Activated CD8-positive, alpha-beta T cell treated with anti-CD3 and anti-CD28 coated beads, Interleukin-2, amount 10 ng/mL, durations not matched to agents 7 days and 5 days (primary cell): ENCODE measurements around the gene DIAPH3. TPM values are rescaled to one million over a fixed set of nuclear protein-coding genes. Genes with fewer than 3 reads are reported as not detected.

ENCODE experiments used
- ATAC-seq: fragments of 150-1000 bp; cut with Tn5 transposase; one replicate; pipeline ENCODE4 v1.10.0; 2021; ENCODE audit warnings: moderate library complexity
- CTCF ChIA-PET: fragments of 350-600 bp; sonication (Branson Sonifier 250); formaldehyde crosslinking; loops from one replicate; lab custom pipeline; 2021; ENCODE audit warnings: antibody characterized with exemption; lab: Charles Lee
- POLR2A ChIA-PET: fragments of 350-600 bp; sonication (Branson Sonifier 250); formaldehyde crosslinking; loops from one replicate; lab custom pipeline; 2021; ENCODE audit warnings: antibody characterized with exemption; lab: Charles Lee
- DNase-seq: peaks from one replicate; pipeline ENCODE4 v3.0.0-alpha.2; 2020
- H3K27ac Mint-ChIP-seq: one replicate; pipeline ENCODE4 v1.8.0; 2021; ENCODE audit warnings: mild to moderate bottlenecking, mixed read lengths
- H3K27me3 Mint-ChIP-seq: one replicate; pipeline ENCODE4 v1.8.0; 2021; ENCODE audit warnings: low read depth, mixed read lengths
- H3K36me3 Mint-ChIP-seq: one replicate; pipeline ENCODE4 v1.8.0; 2021; ENCODE audit warnings: low read depth, mixed read lengths
- H3K4me1 Mint-ChIP-seq: one replicate; pipeline ENCODE4 v1.8.0; 2021; ENCODE audit warnings: low read depth, mixed read lengths
- H3K4me3 Mint-ChIP-seq: one replicate; pipeline ENCODE4 v1.8.0; 2021; ENCODE audit warnings: mild to moderate bottlenecking, mixed read lengths
- H3K9me3 Mint-ChIP-seq: one replicate; pipeline ENCODE4 v1.8.0; 2022; ENCODE audit warnings: mixed read lengths; ENCODE audit not compliant: insufficient read depth
- total RNA-seq, 2 experiments: library from RNA; stranded (reverse); gene quantifications; one replicate each; pipeline ENCODE4 v1.2.3, GENCODE V29; 2021

DIAPH3 gene
- total RNA-seq, 2 experiments from 2014 or later = 25.9 to 26.8 TPM

GRCh38 chr13:59681636-59682311, 482.0 kb downstream of the DIAPH3 start:
- ATAC-seq = no peak
- POLR2A ChIA-PET = no interaction called here
- no peaks in the 10 kb centered on the region for H3K27me3 Mint-ChIP-seq

GRCh38 chr13:59680429-59681024, 483.2 kb downstream of the DIAPH3 start:
- Mint-ChIP-seq H3K27ac (no peak overlapping the region), H3K36me3 (no peaks in the 10 kb centered on the region), H3K4me3 (no peak overlapping the region), H3K4me1 (no peaks in the 10 kb centered on the region), H3K27me3 (no peaks in the 10 kb centered on the region), H3K9me3 (no peaks in the 10 kb centered on the region)
- ChIA-PET CTCF (interaction anchor here (1.0 to 6.0 kb wide), 10 partner anchors 11 to 750 kb away, joined by 3 to 51 read pairs (median 4); no protein-coding TSS in a partner anchor), POLR2A (no interaction called here)
- ATAC-seq (no peak), DNase-seq (no peak)

More at GRCh38 chr13:59681636-59682311, 482.0 kb downstream of the DIAPH3 start:
- Mint-ChIP-seq H3K4me1 (no peaks in the 10 kb centered on the region), H3K36me3 (no peaks in the 10 kb centered on the region), H3K9me3 (no peaks in the 10 kb centered on the region), H3K4me3 (no peak overlapping the region), H3K27ac (no peak overlapping the region)
- CTCF ChIA-PET = interaction anchor here (0.7 to 6.0 kb wide), 9 partner anchors 10 to 749 kb away, joined by 3 to 51 read pairs (median 4); no protein-coding TSS in a partner anchor
- no peak for DNase-seq

- Mint-ChIP-seq H3K4me3 (no peak overlapping the region), H3K4me1 (no peaks in the 10 kb centered on the region), H3K36me3 (no peaks in the 10 kb centered on the region), H3K27ac (no peak overlapping the region), H3K9me3 (no peaks in the 10 kb centered on the region), H3K27me3 (no peaks in the 10 kb centered on the region)
- ATAC-seq (no peak), DNase-seq (no peak)
- CTCF ChIA-PET = interaction anchor here (0.8 to 6.0 kb wide), 8 partner anchors 11 to 751 kb away, joined by 3 to 51 read pairs (median 4); no protein-coding TSS in a partner anchor
- POLR2A ChIA-PET = no interaction called here
Measured at GRCh38 chr13:59679254-59679653, 484.5 kb downstream of the DIAPH3 start.

GRCh38 chr13:59677966-59678814, 485.5 kb downstream of the DIAPH3 start:
- no peaks in the 10 kb centered on the region for H3K9me3 Mint-ChIP-seq
- DNase-seq (peak; percentile 25), ATAC-seq (peak; percentile 72)
- no peak overlapping the region for H3K4me3 Mint-ChIP-seq
- H3K4me1 Mint-ChIP-seq = peaks cover under 1% of the 10 kb centered on the region
- H3K36me3 Mint-ChIP-seq = no peaks in the 10 kb centered on the region
- CTCF ChIA-PET = interaction anchor here (0.6 to 6.0 kb wide), 6 partner anchors 9 to 287 kb away, joined by 3 to 51 read pairs (median 4); no protein-coding TSS in a partner anchor
- POLR2A ChIA-PET = no interaction called here
- no peak overlapping the region for H3K27ac Mint-ChIP-seq
- H3K27me3 Mint-ChIP-seq = no peaks in the 10 kb centered on the region

- peaks cover 2% of the 10 kb centered on the region for H3K4me1 Mint-ChIP-seq
- no peaks in the 10 kb centered on the region for H3K27me3 Mint-ChIP-seq
- H3K4me3 Mint-ChIP-seq = no peak overlapping the region
- ATAC-seq (no peak), DNase-seq (no peak)
- H3K9me3 Mint-ChIP-seq = no peaks in the 10 kb centered on the region
- H3K27ac Mint-ChIP-seq = no peak overlapping the region
- ChIA-PET CTCF (interaction anchor here (0.6 to 6.0 kb wide), 5 partner anchors 8 to 286 kb away, joined by 3 to 51 read pairs (median 4); no protein-coding TSS in a partner anchor), POLR2A (no interaction called here)
- no peaks in the 10 kb centered on the region for H3K36me3 Mint-ChIP-seq
Measured at GRCh38 chr13:59677430-59677829, 486.3 kb downstream of the DIAPH3 start.

- Mint-ChIP-seq H3K27me3 (no peaks in the 10 kb centered on the region), H3K4me1 (peaks cover 6% of the 10 kb centered on the region), H3K36me3 (no peaks in the 10 kb centered on the region), H3K27ac (no peak overlapping the region), H3K4me3 (no peak overlapping the region), H3K9me3 (no peaks in the 10 kb centered on the region)
- POLR2A ChIA-PET = interaction anchor here (1.1 kb wide), 1 partner anchor 9 kb away, joined by 4 read pairs; no protein-coding TSS in a partner anchor
- CTCF ChIA-PET = no interaction called here
- DNase-seq = no peak
- no peak for ATAC-seq
Measured at GRCh38 chr13:59674616-59675015, 489.1 kb downstream of the DIAPH3 start.

GRCh38 chr13:59673286-59673685, 490.4 kb downstream of the DIAPH3 start:
- H3K27ac Mint-ChIP-seq = no peak overlapping the region
- ChIA-PET CTCF (no interaction called here), POLR2A (no interaction called here)
- no peaks in the 10 kb centered on the region for H3K9me3 Mint-ChIP-seq
- DNase-seq (no peak), ATAC-seq (no peak)
- H3K4me1 Mint-ChIP-seq = peaks cover 6% of the 10 kb centered on the region
- no peaks in the 10 kb centered on the region for H3K36me3 Mint-ChIP-seq
- no peak overlapping the region for H3K4me3 Mint-ChIP-seq
- no peaks in the 10 kb centered on the region for H3K27me3 Mint-ChIP-seq

GRCh38 chr13:59672445-59672844, 491.3 kb downstream of the DIAPH3 start:
- Mint-ChIP-seq H3K4me3 (no peak overlapping the region), H3K4me1 (peaks cover 6% of the 10 kb centered on the region), H3K9me3 (no peaks in the 10 kb centered on the region), H3K27me3 (no peaks in the 10 kb centered on the region), H3K36me3 (no peaks in the 10 kb centered on the region), H3K27ac (no peak overlapping the region)
- ATAC-seq (no peak), DNase-seq (no peak)
- ChIA-PET CTCF (interaction anchor here (0.7 kb wide), 1 partner anchor 281 kb away, joined by 3 read pairs; no protein-coding TSS in a partner anchor), POLR2A (no interaction called here)

GRCh38 chr13:59671881-59672280, 491.8 kb downstream of the DIAPH3 start:
- ChIA-PET CTCF (interaction anchor here (0.7 kb wide), 1 partner anchor 280 kb away, joined by 3 read pairs; no protein-coding TSS in a partner anchor), POLR2A (no interaction called here)
- Mint-ChIP-seq H3K27me3 (no peaks in the 10 kb centered on the region), H3K9me3 (no peaks in the 10 kb centered on the region), H3K4me1 (peaks cover 6% of the 10 kb centered on the region), H3K36me3 (no peaks in the 10 kb centered on the region), H3K4me3 (no peak overlapping the region), H3K27ac (no peak overlapping the region)
- no peak for DNase-seq
- ATAC-seq = no peak

GRCh38 chr13:59666504-59666903, 497.2 kb downstream of the DIAPH3 start:
- Mint-ChIP-seq H3K4me1 (no peaks in the 10 kb centered on the region), H3K27me3 (no peaks in the 10 kb centered on the region), H3K9me3 (no peaks in the 10 kb centered on the region), H3K36me3 (peaks cover 3% of the 10 kb centered on the region), H3K27ac (no peak overlapping the region), H3K4me3 (no peak overlapping the region)
- POLR2A ChIA-PET = no interaction called here
- ATAC-seq (no peak), DNase-seq (no peak)
- CTCF ChIA-PET = no interaction called here

- H3K27ac Mint-ChIP-seq = no peak overlapping the region
- DNase-seq (no peak), ATAC-seq (no peak)
- no peaks in the 10 kb centered on the region for H3K27me3 Mint-ChIP-seq
- no peaks in the 10 kb centered on the region for H3K9me3 Mint-ChIP-seq
- H3K4me3 Mint-ChIP-seq = no peak overlapping the region
- H3K4me1 Mint-ChIP-seq = no peaks in the 10 kb centered on the region
- ChIA-PET POLR2A (no interaction called here), CTCF (no interaction called here)
- peaks cover 3% of the 10 kb centered on the region for H3K36me3 Mint-ChIP-seq
Measured at GRCh38 chr13:59665732-59666131, 498.0 kb downstream of the DIAPH3 start.
